ENCODE data around the gene DYNLRB1.

Gene DYNLRB1

GRCh38 chr20:34534391-34535165 lies 18.4 kb downstream of the DYNLRB1 start:
- DNase-seq (ENCODE audit: low read depth in 2 of 2), result no peak

GRCh38 chr20:34535301-34535840 lies 19.1 kb downstream of the DYNLRB1 start:
- DNase-seq (ENCODE audit: low read depth in 2 of 2), result no peak

- no peak for DNase-seq (ENCODE audit: low read depth in 2 of 2)
Observed at GRCh38 chr20:34535857-34536256, 19.6 kb downstream of the DYNLRB1 start.

- DNase-seq (ENCODE audit: low read depth in 2 of 2), result no peak
Observed at GRCh38 chr20:34536798-34537394, 20.7 kb downstream of the DYNLRB1 start.

- no peak for DNase-seq (ENCODE audit: low read depth in 2 of 2)
Observed at GRCh38 chr20:34537651-34538050, 21.4 kb downstream of the DYNLRB1 start.

- DNase-seq (ENCODE audit: low read depth in 2 of 2), result peak in 1 of 2 donors; percentile 22
Observed at GRCh38 chr20:34538671-34539123, 22.5 kb downstream of the DYNLRB1 start.

- no peak for DNase-seq (ENCODE audit: low read depth in 2 of 2)
Observed at GRCh38 chr20:34539756-34540155, 23.5 kb downstream of the DYNLRB1 start.

GRCh38 chr20:34540596-34541263 lies 24.5 kb downstream of the DYNLRB1 start:
- no peak for DNase-seq (ENCODE audit: low read depth in 2 of 2)

- DNase-seq (ENCODE audit: low read depth in 2 of 2), result no peak
Observed at GRCh38 chr20:34541264-34541901, 25.2 kb downstream of the DYNLRB1 start.

GRCh38 chr20:34541917-34542316 lies 25.7 kb downstream of the DYNLRB1 start:
- no peak for DNase-seq (ENCODE audit: low read depth in 2 of 2)

- DNase-seq (ENCODE audit: low read depth in 2 of 2), result no peak
Observed at GRCh38 chr20:34542439-34542838, 26.2 kb downstream of the DYNLRB1 start.

GRCh38 chr20:34543463-34544056 lies 27.3 kb downstream of the DYNLRB1 start:
- DNase-seq (ENCODE audit: low read depth in 2 of 2), result no peak

GRCh38 chr20:34544109-34544796 lies 28.0 kb downstream of the DYNLRB1 start:
- DNase-seq (ENCODE audit: low read depth in 2 of 2), result no peak

- DNase-seq (ENCODE audit: low read depth in 2 of 2), result no peak
Observed at GRCh38 chr20:34546751-34547181, 30.5 kb downstream of the DYNLRB1 start.

- no peak for DNase-seq (ENCODE audit: low read depth in 2 of 2)
Observed at GRCh38 chr20:34547844-34548613, 31.8 kb downstream of the DYNLRB1 start.

GRCh38 chr20:34549291-34549928 lies 33.2 kb downstream of the DYNLRB1 start:
- DNase-seq (ENCODE audit: low read depth in 2 of 2), result no peak

GRCh38 chr20:34549929-34550305 lies 33.7 kb downstream of the DYNLRB1 start:
- no peak for DNase-seq (ENCODE audit: low read depth in 2 of 2)

GRCh38 chr20:34552569-34552968 lies 36.3 kb downstream of the DYNLRB1 start:
- DNase-seq (ENCODE audit: low read depth in 2 of 2), result no peak

GRCh38 chr20:34553366-34553867 lies 37.2 kb downstream of the DYNLRB1 start:
- no peak for DNase-seq (ENCODE audit: low read depth in 2 of 2)

- no peak for DNase-seq (ENCODE audit: low read depth in 2 of 2)
Observed at GRCh38 chr20:34557936-34558319, 41.7 kb downstream of the DYNLRB1 start.

Measured in activated CD8-positive, alpha-beta memory T cell treated with anti-CD3 and anti-CD28 coated beads for 4 hours (primary cell).